GM19468 (cell line): ENCODE measurements around the gene APBA2.

Experiments
- ATAC-seq: cut with Tn5 transposase; IDR thresholded peaks from one replicate; pipeline ENCODE4 v1.9.1; 2021; ENCODE audit warnings: mild to moderate bottlenecking, moderate library complexity, moderate number of reproducible peaks; ENCODE audit not compliant: unreplicated experiment; ENCODE audit errors: extremely low read depth

APBA2 gene

DNA sequence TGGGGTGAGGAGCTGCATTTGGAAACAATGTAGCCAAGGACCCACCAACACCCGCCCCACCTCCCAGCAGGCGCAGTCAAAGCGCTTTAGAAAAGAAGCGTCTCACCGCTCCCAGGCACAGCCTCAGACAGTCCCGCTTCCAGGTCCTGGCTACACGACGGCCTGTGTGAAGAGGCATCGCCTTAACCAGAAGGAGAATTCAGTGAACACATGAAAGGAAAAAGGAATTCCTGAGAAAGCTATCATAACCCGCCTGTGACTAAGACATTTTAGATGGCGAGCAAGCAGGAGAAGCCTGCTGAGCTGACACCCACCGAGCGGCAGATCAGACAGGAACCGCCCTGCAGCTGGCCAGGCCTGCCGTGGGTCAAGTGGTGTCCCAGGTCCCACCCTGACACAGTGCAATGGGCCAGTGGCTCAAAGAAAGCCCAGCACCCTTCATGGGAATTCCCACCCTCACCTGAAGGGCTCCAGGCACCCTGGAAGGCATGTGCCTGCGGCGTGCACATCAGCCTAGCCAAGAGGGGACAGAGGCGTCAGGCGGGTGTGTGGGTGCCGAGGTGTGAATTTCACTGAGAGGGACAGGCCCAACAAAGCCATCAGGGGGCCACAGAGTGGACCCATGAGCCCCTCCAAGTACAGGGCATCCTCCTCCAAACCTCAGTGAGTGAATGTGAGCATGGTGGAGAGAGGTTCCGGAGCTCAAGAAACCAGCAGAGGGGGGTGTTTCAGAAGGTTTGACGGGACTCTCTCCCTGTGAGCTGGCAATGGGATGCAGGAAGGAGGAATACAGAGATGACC is 239.0 kb downstream of the APBA2 start:
- no peak for ATAC-seq

DNA sequence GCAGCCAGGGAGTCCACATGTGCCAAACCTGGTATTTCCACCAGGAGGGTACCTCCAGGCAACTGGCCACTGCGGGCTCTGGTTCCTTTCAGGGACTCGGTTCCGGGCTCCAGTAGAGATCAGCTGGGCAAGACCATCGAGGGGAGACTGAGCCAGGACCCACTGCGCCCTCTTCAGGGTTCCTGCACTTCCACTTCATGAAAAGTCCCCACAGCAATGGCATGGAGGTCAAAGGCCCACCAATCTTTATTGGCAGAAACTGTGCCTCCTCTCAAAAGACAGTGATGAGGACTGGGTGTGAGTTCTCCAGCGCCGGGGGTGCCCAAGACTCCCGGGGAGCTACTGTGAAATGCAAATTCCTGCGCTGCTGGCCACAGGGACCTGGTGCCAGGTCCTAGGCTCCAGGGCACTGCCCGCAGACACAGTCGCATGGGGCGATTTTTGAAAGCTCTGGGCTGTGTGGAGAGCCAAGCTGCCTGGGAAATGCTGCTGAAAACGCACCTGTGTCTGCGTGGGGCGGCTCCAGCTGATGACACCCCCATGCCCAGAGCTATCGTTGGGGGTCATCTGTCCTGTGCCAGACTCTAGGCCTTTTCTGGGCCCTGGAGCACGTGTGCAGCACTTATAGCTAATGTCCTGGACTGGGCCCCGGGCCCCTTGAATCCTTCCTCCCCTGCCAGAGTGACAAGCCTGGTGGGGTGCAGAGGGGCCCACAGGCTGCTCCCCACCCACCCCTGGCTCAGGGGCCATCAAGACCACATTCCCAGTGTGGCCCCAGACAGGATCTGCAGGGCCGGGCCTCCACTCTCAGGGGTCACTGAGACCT is 239.8 kb downstream of the APBA2 start:
- ATAC-seq = no peak

DNA sequence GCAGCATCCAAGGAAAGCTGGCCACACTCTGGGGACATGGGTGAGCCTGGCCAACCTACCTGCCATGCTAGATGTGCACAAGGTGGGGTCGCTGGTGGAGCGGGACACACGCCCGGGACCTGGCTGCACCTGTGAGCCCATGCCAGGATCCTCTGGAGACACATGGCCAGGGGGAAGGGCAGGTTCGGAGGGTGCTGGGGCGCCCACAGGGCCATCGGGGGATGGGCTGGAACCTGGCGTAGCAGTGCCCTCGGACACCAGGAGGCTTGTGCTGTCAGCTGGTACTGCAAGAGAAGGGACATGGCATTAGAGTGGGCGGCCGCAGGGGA is 240.4 kb downstream of the APBA2 start:
- no peak for ATAC-seq

DNA sequence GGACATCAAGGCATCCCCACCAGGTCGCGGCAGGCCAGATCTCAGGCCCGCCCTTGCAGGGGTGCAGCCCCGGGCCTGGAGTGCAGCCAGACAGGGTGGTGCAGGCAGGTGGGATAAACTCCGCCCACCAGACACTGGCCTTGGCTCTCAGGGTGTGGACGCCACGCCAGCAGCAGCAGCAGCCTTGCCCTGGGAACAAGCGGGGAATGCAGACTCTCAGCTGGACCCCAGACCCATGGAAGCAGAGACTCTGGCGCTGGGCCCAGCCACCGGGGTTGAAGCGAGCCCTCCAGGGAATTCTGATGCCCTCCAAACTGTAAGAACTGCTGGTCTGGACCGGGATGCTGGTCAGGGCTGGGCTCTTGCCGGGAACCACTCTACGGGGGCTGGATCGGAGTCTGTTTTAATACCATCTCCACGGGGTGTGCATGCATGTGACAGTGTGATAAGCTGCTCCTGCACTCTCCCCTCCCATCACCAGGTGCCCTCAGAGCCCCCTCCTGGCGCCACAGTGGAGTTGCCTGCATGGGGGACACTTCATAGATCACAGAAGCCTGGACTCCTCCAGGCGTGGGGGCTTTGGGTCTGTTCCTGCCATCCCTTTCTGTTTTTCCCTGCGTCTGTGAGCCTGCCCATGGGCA is 241.2 kb downstream of the APBA2 start:
- no peak for ATAC-seq

DNA sequence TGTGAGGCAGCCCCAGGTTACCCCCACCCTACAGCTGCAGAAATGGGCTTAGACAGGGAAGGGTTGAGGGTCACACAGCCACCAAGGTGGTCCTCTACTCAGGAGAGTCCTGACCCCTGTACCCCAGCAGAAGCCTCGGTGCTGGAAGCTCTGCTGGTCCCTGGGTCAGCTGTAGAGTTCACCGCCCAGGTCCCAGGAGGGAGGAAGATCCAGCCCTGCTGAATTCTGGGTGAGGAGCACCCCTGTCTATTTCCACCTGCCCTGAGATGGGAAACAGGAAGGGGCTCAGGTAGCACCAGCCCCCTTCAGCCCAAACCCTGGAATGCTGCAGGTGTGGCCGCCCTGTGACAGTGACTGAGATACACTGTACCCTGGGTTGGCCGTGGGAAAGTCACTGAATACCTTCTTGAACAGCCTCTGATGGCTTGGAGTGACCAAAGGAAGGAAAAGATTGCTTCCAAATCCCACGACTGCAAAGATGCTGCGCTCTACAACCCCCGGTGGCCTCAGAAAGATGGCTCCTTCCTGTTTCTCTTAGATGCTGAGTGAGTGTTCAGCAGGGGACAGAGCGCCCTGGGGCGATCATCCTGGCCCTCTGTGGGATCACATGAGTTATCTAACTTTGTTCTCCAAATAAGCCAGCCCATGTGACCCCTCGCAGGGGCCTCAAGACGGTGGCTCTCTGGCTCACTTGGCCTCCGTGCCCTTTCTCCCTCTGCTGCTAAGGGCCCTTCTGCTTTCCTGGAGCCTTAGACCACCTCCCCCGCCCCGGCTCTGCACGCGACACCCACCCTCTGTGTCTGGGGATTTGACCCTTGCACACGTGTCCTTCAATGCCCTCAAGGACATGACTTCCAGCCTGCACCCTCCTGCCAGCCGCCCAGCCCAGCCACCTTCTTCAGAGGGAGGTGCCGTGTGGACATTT is 242.0 kb downstream of the APBA2 start:
- no peak for ATAC-seq

DNA sequence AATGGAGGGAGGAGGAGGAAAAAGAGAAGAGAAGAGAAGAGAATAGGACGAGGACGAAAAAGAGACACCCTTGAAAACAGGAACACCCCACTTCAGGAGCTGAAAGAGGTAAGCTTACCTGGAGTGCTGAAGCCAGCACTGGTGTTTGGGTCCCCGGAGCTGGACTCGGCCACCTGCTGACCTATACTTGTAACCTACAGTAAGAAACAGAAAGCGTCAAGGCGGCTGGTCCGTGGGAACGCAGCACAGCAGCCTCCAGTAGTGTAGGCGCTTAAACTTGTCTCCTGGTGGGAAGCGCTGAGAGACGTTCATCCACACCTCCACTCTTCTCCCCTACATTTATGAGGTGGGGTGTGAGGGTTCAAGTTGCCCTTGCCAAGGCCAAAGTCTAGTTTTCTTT is 242.9 kb downstream of the APBA2 start:
- ATAC-seq = no peak

DNA sequence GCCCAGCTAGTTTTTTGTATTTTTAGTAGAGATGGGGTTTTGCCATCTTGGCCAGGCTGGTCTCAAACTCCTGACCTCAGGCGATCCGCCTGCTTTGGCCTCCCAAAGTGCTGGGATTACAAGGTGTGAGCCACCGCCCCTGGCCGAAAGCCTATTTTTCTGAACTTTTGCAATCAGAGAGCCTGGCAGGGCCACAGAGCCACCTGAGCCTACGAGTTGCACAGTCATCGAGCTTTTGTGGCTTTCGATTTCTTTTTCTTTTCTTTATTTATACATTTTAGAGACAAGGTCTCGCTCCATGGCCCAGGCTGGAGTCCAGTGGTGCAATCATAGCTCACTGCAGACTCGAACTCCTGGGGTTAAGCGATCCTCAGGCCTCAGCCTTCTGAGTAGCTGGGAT is 243.4 kb downstream of the APBA2 start:
- ATAC-seq = no peak

DNA sequence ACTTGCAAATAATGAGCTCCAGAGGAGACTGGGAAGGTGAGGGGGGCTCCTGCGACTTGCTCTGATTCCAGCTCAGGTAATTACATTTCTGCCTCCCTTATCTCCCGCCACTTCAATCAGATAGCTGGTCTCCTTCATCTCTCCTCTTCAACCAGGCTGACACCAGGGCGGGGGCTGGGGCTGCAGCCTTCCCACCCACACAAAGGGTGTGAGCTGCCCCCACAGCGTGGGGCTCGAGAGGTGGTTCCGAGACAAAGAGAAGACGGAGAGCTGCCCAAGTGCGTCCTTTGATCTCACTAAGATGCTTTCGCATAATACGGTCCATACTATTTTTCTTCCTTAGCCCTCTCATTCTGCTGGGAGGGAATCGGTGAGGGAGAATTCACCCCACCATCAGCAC is 244.2 kb downstream of the APBA2 start:
- ATAC-seq = no peak

DNA sequence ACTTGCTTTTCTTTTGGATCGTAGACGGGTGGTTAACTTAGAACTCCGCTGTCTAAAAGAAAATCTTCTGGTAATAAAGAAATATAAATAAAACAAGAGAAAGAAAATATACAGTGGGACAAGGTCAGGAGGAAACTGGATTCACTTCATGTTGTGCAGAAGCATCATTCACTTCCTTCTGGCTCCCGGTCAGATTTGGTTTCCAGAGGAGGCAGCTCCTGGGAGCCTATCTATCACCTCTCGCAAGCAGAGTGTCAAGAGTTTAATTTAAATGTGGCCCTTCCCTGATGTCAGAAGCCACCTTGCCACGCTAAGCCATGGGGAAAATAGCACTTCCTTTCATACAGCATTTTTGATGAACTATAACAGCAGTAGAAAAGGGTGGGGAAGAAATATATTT is 244.7 kb downstream of the APBA2 start:
- no peak for ATAC-seq

DNA sequence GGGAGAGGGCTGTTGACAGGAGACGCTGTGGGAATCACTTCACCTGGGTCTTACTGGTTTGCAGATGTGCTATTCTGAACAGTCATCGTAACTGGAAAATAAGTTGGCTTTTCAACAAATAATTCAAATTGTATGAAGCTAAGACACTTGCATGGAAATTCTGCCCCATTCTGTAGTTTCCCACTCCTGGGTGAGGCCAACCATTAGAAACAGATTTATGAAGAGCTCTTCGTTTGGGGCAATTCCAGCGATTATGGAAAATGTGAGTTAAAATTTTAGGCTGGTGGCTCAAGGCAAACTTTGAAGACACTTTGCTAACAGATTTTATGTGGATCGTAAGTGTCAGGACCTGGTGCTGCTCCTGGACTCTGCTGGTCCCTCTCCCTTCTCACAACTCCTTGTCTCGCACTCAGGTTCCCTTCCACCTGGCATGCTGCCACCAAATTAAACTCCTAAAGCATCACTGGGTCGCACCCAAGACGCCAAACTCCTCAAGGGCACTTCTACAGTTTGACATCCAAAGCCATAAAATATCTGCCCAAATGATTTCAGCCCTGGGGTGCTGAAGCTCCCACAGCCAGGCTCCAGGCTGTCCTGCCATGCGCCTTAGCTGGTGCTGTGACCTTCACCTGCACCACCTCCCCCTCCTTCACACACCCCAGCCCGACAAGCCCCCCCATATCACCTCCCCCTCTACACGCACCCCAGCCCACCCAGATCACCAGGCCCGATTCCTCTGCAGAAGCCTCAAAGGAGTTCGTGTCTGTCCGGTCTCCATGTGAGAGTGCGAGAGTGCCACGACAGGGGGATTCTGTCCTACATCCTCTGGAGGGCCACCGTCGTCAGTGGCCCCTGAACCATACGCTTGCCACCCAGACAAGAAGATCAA is 245.4 kb downstream of the APBA2 start:
- ATAC-seq = no peak

DNA sequence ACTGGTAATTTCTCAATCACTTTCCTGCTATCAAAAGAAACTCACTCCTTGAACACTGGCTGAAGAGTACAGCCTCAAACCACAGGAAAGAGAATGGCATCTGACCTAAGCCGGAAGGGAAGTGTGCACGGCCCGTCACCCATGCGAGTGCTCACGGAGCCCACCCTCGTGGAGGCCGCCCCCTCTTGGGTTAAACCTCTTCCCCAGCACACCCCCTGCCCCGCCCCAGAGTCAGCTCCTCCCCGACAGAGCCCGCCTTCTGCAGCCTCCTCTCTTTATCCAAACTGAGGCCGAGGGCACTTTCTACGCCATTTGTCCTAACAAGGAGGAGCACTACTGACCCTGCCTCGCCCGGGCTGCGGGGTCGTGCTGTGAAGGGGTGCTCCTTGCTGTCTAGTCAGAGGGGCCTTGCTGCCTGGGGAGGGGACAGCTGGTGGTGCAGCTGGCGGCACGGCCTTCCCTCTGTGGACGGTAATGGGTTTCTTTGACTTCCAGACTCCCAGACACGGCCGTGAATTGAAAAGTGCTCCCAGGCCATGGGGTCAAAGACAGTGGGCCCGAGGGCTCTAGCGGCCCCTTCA is 246.2 kb downstream of the APBA2 start:
- ATAC-seq = no peak

DNA sequence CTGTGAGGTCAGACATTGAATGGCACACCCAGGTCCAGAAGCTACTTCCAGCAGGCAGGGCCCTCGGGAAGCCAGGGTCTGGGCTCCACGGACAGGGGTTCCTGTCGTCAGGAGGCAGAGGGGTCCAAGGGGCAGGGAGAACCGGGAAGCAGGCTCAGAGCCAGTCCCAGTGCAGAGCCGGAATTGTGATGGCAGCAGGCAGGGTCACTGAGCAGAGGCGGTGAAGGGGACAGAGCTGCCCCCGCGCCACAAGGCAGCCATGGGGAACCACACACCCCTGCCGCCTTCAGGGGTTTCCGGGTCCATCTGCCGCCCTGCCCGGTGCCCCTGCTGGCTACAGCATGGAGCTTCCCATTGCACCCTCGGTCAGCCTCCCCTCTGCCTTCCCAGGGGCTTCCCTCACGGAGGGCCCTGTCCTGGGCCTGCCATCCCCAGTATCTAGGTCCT is 247.0 kb downstream of the APBA2 start:
- no peak for ATAC-seq

DNA sequence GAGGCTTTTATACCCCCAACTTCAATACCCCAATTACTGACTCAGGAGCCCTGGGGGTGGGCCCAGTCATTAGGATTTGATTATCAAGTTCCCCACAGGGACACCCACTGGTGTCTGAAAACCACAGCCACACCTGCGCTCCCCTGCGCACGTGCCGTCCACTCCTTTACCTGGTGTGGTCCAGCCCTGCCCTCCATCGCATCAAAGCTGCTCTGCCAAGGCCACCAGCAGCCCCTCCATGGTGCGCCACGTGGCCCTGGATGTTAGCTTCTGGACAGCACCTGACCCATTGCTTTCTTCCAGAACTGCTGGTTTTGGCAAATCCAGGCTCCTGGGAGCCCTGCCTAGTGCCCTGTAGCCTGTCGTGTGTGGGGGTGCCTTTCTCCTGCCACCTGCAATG is 247.5 kb downstream of the APBA2 start:
- ATAC-seq = no peak

DNA sequence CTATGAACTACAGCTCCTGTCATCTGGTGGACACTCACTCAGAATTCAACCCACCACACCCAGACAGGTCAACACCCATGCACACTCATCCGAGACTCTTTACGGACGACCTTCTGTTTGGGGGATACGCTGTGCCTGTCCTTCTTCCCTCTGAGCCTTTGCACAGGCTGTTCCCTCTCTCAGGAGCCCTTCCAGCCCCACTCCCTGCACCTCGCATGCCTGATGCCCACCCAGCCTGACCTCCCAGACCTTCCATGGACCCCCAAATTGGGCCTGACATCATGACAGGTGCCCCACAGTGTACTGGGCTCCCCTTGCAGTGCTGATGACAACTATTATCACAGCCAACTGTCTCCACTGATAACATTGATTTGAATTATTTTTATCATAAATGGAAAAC is 248.0 kb downstream of the APBA2 start:
- ATAC-seq = no peak

DNA sequence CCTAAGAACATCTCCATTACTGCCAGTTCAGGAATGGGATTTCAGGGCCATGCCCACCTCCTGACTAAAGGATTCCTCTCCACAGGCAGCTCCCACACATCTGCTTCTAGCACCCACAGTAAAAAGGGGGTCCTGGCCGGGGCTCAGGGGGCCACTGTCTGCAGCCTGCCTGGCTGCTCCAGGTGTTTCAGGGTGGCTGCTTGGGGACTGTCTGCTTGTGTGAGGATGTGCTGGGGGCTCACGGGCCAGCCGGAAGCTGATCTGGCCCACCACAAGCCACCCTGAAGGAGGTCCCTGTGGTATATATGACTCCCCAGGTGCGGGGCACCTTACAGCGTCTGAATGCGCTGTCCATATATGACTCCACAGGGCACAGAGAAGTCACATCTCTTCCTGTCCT is 248.5 kb downstream of the APBA2 start:
- ATAC-seq = no peak

DNA sequence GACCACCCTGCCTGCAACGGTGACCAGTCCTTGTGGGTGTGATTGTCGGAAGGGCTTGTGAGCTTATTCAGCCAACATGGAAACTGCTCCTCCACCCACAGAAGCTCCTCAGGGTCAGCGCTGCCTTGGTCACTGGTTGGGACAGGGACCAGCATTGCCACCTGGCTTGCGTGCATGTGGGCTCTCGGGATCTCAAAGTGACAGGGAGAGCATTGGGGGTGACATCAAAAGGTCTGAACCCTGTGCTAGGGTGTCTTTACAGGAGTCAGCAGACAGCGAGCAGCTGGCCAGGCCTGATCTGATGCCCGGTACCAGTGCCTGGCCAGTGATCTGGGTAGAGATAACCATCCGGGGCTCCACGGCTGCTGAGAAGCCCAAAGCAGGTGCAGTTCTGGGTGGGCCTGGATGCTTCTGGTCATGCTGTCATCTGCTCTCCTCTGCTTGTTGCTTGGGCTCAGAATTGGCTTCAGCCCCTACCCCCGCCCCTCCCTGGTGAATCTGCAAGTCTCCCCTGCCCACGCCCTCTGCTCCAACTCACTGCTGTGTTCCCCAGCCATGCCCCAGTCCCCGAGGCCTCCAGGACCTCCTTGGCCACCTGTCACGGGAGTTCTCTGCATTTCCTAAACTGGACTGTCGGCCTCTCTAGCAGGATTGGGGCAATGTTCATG is 249.0 kb downstream of the APBA2 start:
- no peak for ATAC-seq

DNA sequence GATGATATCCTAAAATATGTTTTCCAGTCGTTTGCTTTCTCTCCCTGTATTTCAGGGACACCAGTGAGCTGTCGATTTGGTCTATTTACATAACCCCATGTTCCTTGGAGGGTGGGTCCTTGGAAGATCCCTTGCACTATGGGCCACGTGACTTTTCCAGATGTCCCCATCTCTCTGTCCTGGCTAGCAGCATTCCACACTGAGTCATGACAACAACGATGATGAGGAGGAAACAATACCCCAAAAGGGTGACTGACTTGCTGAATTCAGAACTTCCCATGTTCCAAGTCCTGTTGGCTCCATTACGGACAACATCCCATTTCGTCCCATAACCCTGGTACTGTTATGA is 249.5 kb downstream of the APBA2 start:
- ATAC-seq = no peak
